Activated naive CD4-positive, alpha-beta T cell treated with anti-CD3 and anti-CD28 coated beads, Interleukin-2, amount 10 ng/mL, durations not matched to agents 7 days and 5 days (primary cell): ENCODE results near the gene ZNF462.

Experiments used
- CTCF ChIA-PET: fragments of 350-600 bp; sonication (Branson Sonifier 250); formaldehyde crosslinking; loops from one replicate; lab custom pipeline; 2021; ENCODE audit warnings: antibody characterized with exemption; lab: Charles Lee
- DNase-seq: peaks from one replicate; pipeline ENCODE4 v3.0.0-alpha.2; 2020
- H3K27ac Mint-ChIP-seq: one replicate; pipeline ENCODE4 v1.8.0; 2021; ENCODE audit warnings: mild to moderate bottlenecking, moderate library complexity, mixed read lengths
- H3K27me3 Mint-ChIP-seq: one replicate; pipeline ENCODE4 v1.8.0; 2021; ENCODE audit warnings: mild to moderate bottlenecking, mixed read lengths
- H3K36me3 Mint-ChIP-seq: one replicate; pipeline ENCODE4 v1.8.0; 2021; ENCODE audit warnings: mixed read lengths
- H3K4me1 Mint-ChIP-seq: one replicate; pipeline ENCODE4 v1.8.0; 2021; ENCODE audit warnings: mixed read lengths
- H3K4me3 Mint-ChIP-seq: one replicate; pipeline ENCODE4 v1.8.0; 2021; ENCODE audit warnings: mild to moderate bottlenecking, moderate library complexity, mixed read lengths
- H3K9me3 Mint-ChIP-seq: one replicate; pipeline ENCODE4 v1.8.0; 2021; ENCODE audit warnings: mixed read lengths

ZNF462 gene, protein sequence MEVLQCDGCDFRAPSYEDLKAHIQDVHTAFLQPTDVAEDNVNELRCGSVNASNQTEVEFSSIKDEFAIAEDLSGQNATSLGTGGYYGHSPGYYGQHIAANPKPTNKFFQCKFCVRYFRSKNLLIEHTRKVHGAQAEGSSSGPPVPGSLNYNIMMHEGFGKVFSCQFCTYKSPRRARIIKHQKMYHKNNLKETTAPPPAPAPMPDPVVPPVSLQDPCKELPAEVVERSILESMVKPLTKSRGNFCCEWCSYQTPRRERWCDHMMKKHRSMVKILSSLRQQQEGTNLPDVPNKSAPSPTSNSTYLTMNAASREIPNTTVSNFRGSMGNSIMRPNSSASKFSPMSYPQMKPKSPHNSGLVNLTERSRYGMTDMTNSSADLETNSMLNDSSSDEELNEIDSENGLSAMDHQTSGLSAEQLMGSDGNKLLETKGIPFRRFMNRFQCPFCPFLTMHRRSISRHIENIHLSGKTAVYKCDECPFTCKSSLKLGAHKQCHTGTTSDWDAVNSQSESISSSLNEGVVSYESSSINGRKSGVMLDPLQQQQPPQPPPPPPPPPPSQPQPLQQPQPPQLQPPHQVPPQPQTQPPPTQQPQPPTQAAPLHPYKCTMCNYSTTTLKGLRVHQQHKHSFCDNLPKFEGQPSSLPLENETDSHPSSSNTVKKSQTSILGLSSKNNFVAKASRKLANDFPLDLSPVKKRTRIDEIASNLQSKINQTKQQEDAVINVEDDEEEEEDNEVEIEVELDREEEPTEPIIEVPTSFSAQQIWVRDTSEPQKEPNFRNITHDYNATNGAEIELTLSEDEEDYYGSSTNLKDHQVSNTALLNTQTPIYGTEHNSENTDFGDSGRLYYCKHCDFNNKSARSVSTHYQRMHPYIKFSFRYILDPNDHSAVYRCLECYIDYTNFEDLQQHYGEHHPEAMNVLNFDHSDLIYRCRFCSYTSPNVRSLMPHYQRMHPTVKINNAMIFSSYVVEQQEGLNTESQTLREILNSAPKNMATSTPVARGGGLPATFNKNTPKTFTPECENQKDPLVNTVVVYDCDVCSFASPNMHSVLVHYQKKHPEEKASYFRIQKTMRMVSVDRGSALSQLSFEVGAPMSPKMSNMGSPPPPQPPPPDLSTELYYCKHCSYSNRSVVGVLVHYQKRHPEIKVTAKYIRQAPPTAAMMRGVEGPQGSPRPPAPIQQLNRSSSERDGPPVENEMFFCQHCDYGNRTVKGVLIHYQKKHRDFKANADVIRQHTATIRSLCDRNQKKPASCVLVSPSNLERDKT (N-terminal part only)

GRCh38 chr9:106862821-106863720, at the start of gene ZNF462:
Gene ZNF462, plus strand, starts transcription at chr9:106863166. Its CDS starts 60,218 bp downstream, at chr9:106923384.
- DNase-seq: no peak
- CTCF ChIA-PET: no interaction called here
- H3K4me3 Mint-ChIP-seq: peak within 1 kb of the TSS; percentile 75
- peaks cover 71% of the 10 kb centered on the region for H3K27me3 Mint-ChIP-seq
- H3K27ac Mint-ChIP-seq: peak within 1 kb of the TSS; percentile 5
- peaks cover 8% of the 10 kb centered on the region for H3K36me3 Mint-ChIP-seq
- H3K4me1 Mint-ChIP-seq: peaks cover 30% of the 10 kb centered on the region
- no peaks in the 10 kb centered on the region for H3K9me3 Mint-ChIP-seq

DNA sequence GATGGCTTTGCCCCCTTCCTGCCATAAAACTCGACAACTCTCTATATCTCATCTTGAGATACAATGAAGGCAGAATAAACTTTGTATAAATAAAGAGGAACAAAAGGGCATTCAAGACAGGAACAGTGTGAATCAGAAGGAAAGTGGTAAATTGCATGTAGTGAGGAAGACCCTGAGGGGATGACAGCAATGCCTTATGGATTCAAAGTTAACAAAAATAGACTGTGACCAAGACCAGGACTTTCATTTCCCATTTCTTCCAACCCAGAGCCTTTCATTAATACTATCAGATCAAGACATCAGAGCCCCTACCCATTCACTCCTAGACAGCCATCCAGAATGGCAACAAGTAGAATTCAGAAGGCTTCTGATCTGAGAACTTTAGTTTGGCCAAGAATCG, 46.4 kb upstream of the ZNF462 start:
- no peak for DNase-seq
- Mint-ChIP-seq H3K27ac (no peak overlapping the region), H3K27me3 (no peaks in the 10 kb centered on the region), H3K36me3 (no peaks in the 10 kb centered on the region), H3K4me3 (no peak overlapping the region), H3K4me1 (no peaks in the 10 kb centered on the region), H3K9me3 (peaks cover 3% of the 10 kb centered on the region)
- CTCF ChIA-PET: no interaction called here

DNA sequence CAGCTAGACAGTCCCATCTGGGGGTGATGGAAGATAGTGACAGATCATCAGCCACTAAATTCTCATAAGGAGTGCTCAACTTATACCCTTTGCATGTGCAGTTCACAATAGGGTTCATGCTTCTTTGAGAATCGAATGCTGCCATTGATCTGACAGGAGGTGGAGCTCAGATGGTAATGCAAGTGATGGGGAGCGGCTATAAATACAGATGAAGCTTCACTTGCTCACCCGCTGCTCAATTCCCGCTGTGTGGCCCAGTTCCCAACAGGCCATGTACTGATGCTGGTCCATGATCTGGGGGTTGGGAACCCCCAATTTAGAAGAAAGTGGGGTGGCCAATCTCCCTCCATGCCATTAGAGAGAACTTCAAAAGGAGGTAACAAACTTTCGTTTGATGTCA, 44.9 kb upstream of the ZNF462 start:
- H3K4me3 Mint-ChIP-seq: no peak overlapping the region
- H3K36me3 Mint-ChIP-seq: no peaks in the 10 kb centered on the region
- CTCF ChIA-PET: no interaction called here
- H3K4me1 Mint-ChIP-seq: no peaks in the 10 kb centered on the region
- peaks cover 3% of the 10 kb centered on the region for H3K9me3 Mint-ChIP-seq
- DNase-seq: no peak
- H3K27ac Mint-ChIP-seq: no peak overlapping the region
- no peaks in the 10 kb centered on the region for H3K27me3 Mint-ChIP-seq

- no peaks in the 10 kb centered on the region for H3K36me3 Mint-ChIP-seq
- H3K27me3 Mint-ChIP-seq: no peaks in the 10 kb centered on the region
- H3K9me3 Mint-ChIP-seq: peaks cover 3% of the 10 kb centered on the region
- H3K4me1 Mint-ChIP-seq: no peaks in the 10 kb centered on the region
- H3K4me3 Mint-ChIP-seq: no peak overlapping the region
- CTCF ChIA-PET: no interaction called here
- no peak for DNase-seq
- no peak overlapping the region for H3K27ac Mint-ChIP-seq
These were observed 42.1 kb upstream of the ZNF462 start for GRCh38 chr9:106820866-106821265.

- H3K27me3 Mint-ChIP-seq: no peaks in the 10 kb centered on the region
These were observed 34.9 kb upstream of the ZNF462 start for GRCh38 chr9:106828070-106828469.

GRCh38 chr9:106828965-106829364, 34.0 kb upstream of the ZNF462 start:
- Mint-ChIP-seq H3K4me1 (no peaks in the 10 kb centered on the region), H3K9me3 (peaks cover 7% of the 10 kb centered on the region), H3K36me3 (no peaks in the 10 kb centered on the region), H3K27ac (no peak overlapping the region), H3K4me3 (no peak overlapping the region), H3K27me3 (no peaks in the 10 kb centered on the region)
- DNase-seq: no peak
- CTCF ChIA-PET: no interaction called here

More at GRCh38 chr9:106828070-106828469, 34.9 kb upstream of the ZNF462 start:
- no peak for DNase-seq
- H3K36me3 Mint-ChIP-seq: no peaks in the 10 kb centered on the region
- H3K27ac Mint-ChIP-seq: no peak overlapping the region
- CTCF ChIA-PET: no interaction called here
- peaks cover 3% of the 10 kb centered on the region for H3K9me3 Mint-ChIP-seq
- no peaks in the 10 kb centered on the region for H3K4me1 Mint-ChIP-seq
- no peak overlapping the region for H3K4me3 Mint-ChIP-seq

DNA sequence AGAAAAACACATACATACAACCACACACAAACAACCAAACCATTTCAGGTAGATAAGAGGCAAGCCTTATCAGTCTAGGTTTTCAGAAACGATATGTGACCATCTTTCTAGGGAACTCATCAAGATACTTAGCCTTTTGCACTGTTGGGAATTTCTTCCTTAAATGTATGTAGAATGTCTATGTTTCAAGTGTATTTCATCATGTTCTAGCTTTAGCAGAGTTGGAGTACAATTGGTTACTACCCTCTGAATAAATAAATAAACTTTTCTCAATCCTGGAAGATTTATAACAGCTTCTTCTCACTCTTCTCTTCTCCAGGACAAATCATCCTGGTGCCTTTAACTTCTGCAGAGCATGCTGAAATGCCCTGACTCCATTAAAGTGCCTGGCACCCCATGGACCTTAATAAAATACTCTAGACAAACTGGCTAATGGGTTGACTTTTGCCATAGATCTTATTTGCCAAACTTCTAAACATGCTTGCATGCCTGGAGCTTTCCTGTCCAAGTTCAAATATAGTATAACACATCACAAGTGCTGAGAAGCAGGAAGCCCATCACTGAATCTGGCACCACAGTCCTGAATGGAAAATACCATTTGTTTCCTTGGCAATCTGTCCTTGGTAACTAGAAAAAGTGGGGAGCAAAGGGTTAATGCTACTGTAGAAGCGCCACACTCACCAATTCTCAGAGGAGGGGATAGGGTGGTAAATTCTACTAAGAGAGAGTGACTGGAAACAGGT, 33.1 kb upstream of the ZNF462 start:
- Mint-ChIP-seq H3K27me3 (no peaks in the 10 kb centered on the region), H3K4me3 (no peak overlapping the region), H3K36me3 (no peaks in the 10 kb centered on the region), H3K9me3 (peaks cover 4% of the 10 kb centered on the region), H3K27ac (no peak overlapping the region), H3K4me1 (no peaks in the 10 kb centered on the region)
- CTCF ChIA-PET: no interaction called here
- no peak for DNase-seq

- Mint-ChIP-seq H3K27ac (no peak overlapping the region), H3K27me3 (no peaks in the 10 kb centered on the region), H3K4me1 (no peaks in the 10 kb centered on the region), H3K4me3 (no peak overlapping the region), H3K9me3 (peaks cover 7% of the 10 kb centered on the region), H3K36me3 (no peaks in the 10 kb centered on the region)
- DNase-seq: no peak
- CTCF ChIA-PET: no interaction called here
These were observed 32.3 kb upstream of the ZNF462 start for GRCh38 chr9:106830527-106831150.

GRCh38 chr9:106834888-106835287, 28.1 kb upstream of the ZNF462 start:
- Mint-ChIP-seq H3K27me3 (no peaks in the 10 kb centered on the region), H3K27ac (no peak overlapping the region), H3K9me3 (peaks cover 7% of the 10 kb centered on the region), H3K4me1 (no peaks in the 10 kb centered on the region), H3K4me3 (no peak overlapping the region), H3K36me3 (no peaks in the 10 kb centered on the region)
- CTCF ChIA-PET: no interaction called here
- no peak for DNase-seq

DNA sequence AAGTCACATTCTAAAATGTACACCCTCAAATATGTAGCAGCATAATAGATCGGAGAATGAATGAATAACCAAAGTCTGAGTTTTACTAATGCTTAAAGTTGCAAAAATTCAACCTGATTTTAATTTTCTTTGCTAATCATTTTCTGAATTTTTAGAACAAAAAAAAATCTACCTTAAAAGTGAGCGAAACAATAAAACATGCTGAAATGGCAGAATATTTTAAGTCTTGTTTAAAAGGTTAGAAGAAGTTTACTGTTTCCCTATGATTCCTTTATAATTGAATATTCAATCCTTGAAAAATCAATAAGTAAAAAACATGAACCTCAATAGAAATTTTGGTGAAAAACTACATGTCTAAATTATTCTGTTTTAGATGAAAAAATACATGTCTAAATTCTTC, 27.1 kb upstream of the ZNF462 start:
- Mint-ChIP-seq H3K36me3 (no peaks in the 10 kb centered on the region), H3K27me3 (no peaks in the 10 kb centered on the region), H3K27ac (no peak overlapping the region), H3K4me1 (no peaks in the 10 kb centered on the region), H3K4me3 (no peak overlapping the region), H3K9me3 (peaks cover 7% of the 10 kb centered on the region)
- CTCF ChIA-PET: no interaction called here
- DNase-seq: no peak

GRCh38 chr9:106843371-106843770, 19.6 kb upstream of the ZNF462 start:
- no peaks in the 10 kb centered on the region for H3K4me1 Mint-ChIP-seq
- DNase-seq: no peak
- H3K4me3 Mint-ChIP-seq: no peak overlapping the region
- H3K36me3 Mint-ChIP-seq: no peaks in the 10 kb centered on the region
- CTCF ChIA-PET: no interaction called here
- H3K27ac Mint-ChIP-seq: no peak overlapping the region
- no peaks in the 10 kb centered on the region for H3K27me3 Mint-ChIP-seq
- no peaks in the 10 kb centered on the region for H3K9me3 Mint-ChIP-seq

- Mint-ChIP-seq H3K27ac (no peak overlapping the region), H3K36me3 (no peaks in the 10 kb centered on the region), H3K27me3 (no peaks in the 10 kb centered on the region), H3K4me3 (no peak overlapping the region), H3K9me3 (no peaks in the 10 kb centered on the region), H3K4me1 (no peaks in the 10 kb centered on the region)
- DNase-seq: no peak
- CTCF ChIA-PET: no interaction called here
These were observed 16.7 kb upstream of the ZNF462 start for GRCh38 chr9:106846307-106846706.
